HEK293 (cell line): ENCODE measurements around the gene TM4SF5.

Experiments
- CTCF ChIA-PET: fragments of 350-600 bp; formaldehyde crosslinking; extraction: SDS; loops from one replicate; lab custom pipeline; 2021; ENCODE audit warnings: antibody characterized with exemption; lab: Yijun Ruan, JAX
- POLR2A ChIA-PET: fragments of 300-600 bp; formaldehyde crosslinking; extraction: SDS; loops from one replicate; lab custom pipeline; 2020; ENCODE audit warnings: antibody characterized with exemption, inconsistent platforms; lab: Yijun Ruan, JAX
- H3K27ac ChIP-seq: fragments of 200-500 bp; sonication (Bioruptor generic); 2 replicates; pipeline ENCODE4 v1.5.1; 2014; ENCODE audit warnings: low read depth, low read length, control low read depth, inconsistent platforms; ENCODE audit errors: extremely low read depth
- H3K36me3 ChIP-seq, 2 experiments: fragments of 200-500 bp in 1 of 2; sonication (Bioruptor generic) in 1 of 2; 1 replicate in 1 of 2; 2 replicates in 1 of 2; pipeline ENCODE4 v1.5.1; 2014 to 2017; ENCODE audit warnings: inconsistent platforms in 2 of 2, low read length in 2 of 2; ENCODE audit not compliant: control insufficient read depth in 2 of 2, insufficient read depth in 1 of 2
- H3K4me1 ChIP-seq: fragments of 200-500 bp; sonication (Bioruptor generic); 2 replicates; pipeline ENCODE4 v1.5.1; 2014; ENCODE audit warnings: mild to moderate bottlenecking, low read length, inconsistent platforms; ENCODE audit not compliant: control insufficient read depth, insufficient read depth
- H3K4me3 ChIP-seq: 2 replicates; pipeline ENCODE4 v1.5.1; 2011; ENCODE audit warnings: low read depth, mild to moderate bottlenecking, control low read depth, low read length, moderate library complexity
- H3K9me3 ChIP-seq: fragments of 200-500 bp; sonication (Bioruptor generic); 2 replicates; pipeline ENCODE4 v1.5.1; 2014; ENCODE audit warnings: low read depth, low read length, inconsistent platforms; ENCODE audit not compliant: control insufficient read depth, insufficient read depth
- BCL11A ChIP-seq: fragments of 450-650 bp; formaldehyde crosslinking; IDR thresholded peaks from 2 replicates; pipeline ENCODE4 v1.5.1; 2016; ENCODE audit warnings: low read depth, missing biosample characterization, missing genetic modification characterization
- GLI2 ChIP-seq: fragments of 450-650 bp; formaldehyde crosslinking; IDR thresholded peaks from 2 replicates; pipeline ENCODE4; 2017; ENCODE audit warnings: missing biosample characterization, missing genetic modification characterization, low read depth, borderline replicate concordance
- KLF9 ChIP-seq: fragments of 450-650 bp; formaldehyde crosslinking; IDR thresholded peaks from 2 replicates; pipeline ENCODE4 v1.5.1; 2016; ENCODE audit warnings: missing biosample characterization, missing genetic modification characterization, low read depth
- MEIS1 ChIP-seq: sonication (generic); formaldehyde crosslinking; IDR thresholded peaks from 2 replicates; pipeline ENCODE4 v1.8.1; 2022; ENCODE audit warnings: missing genetic modification reagents, mild to moderate bottlenecking, borderline replicate concordance
- SP3 ChIP-seq: fragments of 450-650 bp; formaldehyde crosslinking; IDR thresholded peaks from 2 replicates; pipeline ENCODE4 v1.5.1; 2016; ENCODE audit warnings: missing biosample characterization, missing genetic modification characterization
- WT1 ChIP-seq: fragments of 450-650 bp; formaldehyde crosslinking; IDR thresholded peaks from 2 replicates; pipeline ENCODE4 v1.5.1; 2016; ENCODE audit warnings: missing biosample characterization, missing genetic modification characterization
- ZBTB21 ChIP-seq: fragments of 450-650 bp; formaldehyde crosslinking; IDR thresholded peaks from 2 replicates; pipeline ENCODE4 v1.5.1; 2017; ENCODE audit warnings: missing biosample characterization, missing genetic modification characterization
- ZBTB7A ChIP-seq: fragments of 450-650 bp; formaldehyde crosslinking; IDR thresholded peaks from 2 replicates; pipeline ENCODE4 v1.5.1; 2016; ENCODE audit warnings: low read depth, missing biosample characterization, missing genetic modification characterization
- ZBTB8A ChIP-seq: fragments of 450-650 bp; formaldehyde crosslinking; IDR thresholded peaks from 2 replicates; pipeline ENCODE4 v1.5.1; 2016; ENCODE audit warnings: missing biosample characterization, missing genetic modification characterization
- ZEB2 ChIP-seq: fragments of 450-650 bp; formaldehyde crosslinking; IDR thresholded peaks from 2 replicates; pipeline ENCODE4 v1.5.1; 2016; ENCODE audit warnings: missing biosample characterization, missing genetic modification characterization
- ZNF114 ChIP-seq: fragments of 450-650 bp; formaldehyde crosslinking; IDR thresholded peaks from 2 replicates; pipeline ENCODE4 v1.5.0; 2017; ENCODE audit warnings: missing biosample characterization, missing genetic modification characterization
- ZNF335 ChIP-seq: fragments of 450-650 bp; formaldehyde crosslinking; conservative IDR thresholded peaks from 2 replicates; pipeline ENCODE4 v1.5.1; 2016; ENCODE audit warnings: missing biosample characterization, missing genetic modification characterization
- ZNF341 ChIP-seq: fragments of 450-650 bp; formaldehyde crosslinking; IDR thresholded peaks from 2 replicates; pipeline ENCODE4; 2016; ENCODE audit warnings: low read depth, missing biosample characterization, missing genetic modification characterization
- ZNF423 ChIP-seq: fragments of 450-650 bp; formaldehyde crosslinking; IDR thresholded peaks from 2 replicates; pipeline ENCODE4 v1.5.1; 2016; ENCODE audit warnings: missing biosample characterization, missing genetic modification characterization
- ZNF571 ChIP-seq: fragments of 450-650 bp; formaldehyde crosslinking; IDR thresholded peaks from 2 replicates; pipeline ENCODE4 v1.5.0; 2017; ENCODE audit warnings: missing biosample characterization, missing genetic modification characterization
- ZNF629 ChIP-seq: fragments of 450-650 bp; formaldehyde crosslinking; IDR thresholded peaks from 2 replicates; pipeline ENCODE4 v1.5.1; 2017; ENCODE audit warnings: missing biosample characterization, missing genetic modification characterization
- ZNF670 ChIP-seq: fragments of 450-650 bp; formaldehyde crosslinking; IDR thresholded peaks from 2 replicates; pipeline ENCODE4 v1.5.1; 2016; ENCODE audit warnings: missing biosample characterization, missing genetic modification characterization, low read depth
- TF ChIP-seq, protein P1 (sequence below): fragments of 450-650 bp; formaldehyde crosslinking; IDR thresholded peaks from 2 replicates; pipeline ENCODE4 v1.5.1; 2016; ENCODE audit warnings: missing biosample characterization, missing genetic modification characterization
- TF ChIP-seq, protein P2 (sequence below): fragments of 450-650 bp; formaldehyde crosslinking; IDR thresholded peaks from 2 replicates; pipeline ENCODE4 v1.5.1; 2016; ENCODE audit warnings: missing biosample characterization, missing genetic modification characterization, low read depth
- TF ChIP-seq, protein P3 (sequence below): fragments of 450-650 bp; formaldehyde crosslinking; IDR thresholded peaks from 2 replicates; pipeline ENCODE4 v1.5.1; 2016; ENCODE audit warnings: missing biosample characterization, missing genetic modification characterization
- TF ChIP-seq, protein P4 (sequence below): fragments of 450-650 bp; formaldehyde crosslinking; IDR thresholded peaks from 2 replicates; pipeline ENCODE4 v1.5.1; 2016; ENCODE audit warnings: missing biosample characterization, missing genetic modification characterization
- TF ChIP-seq, protein P5 (sequence below): fragments of 450-650 bp; formaldehyde crosslinking; IDR thresholded peaks from 2 replicates; pipeline ENCODE4 v1.5.1; 2017; ENCODE audit warnings: missing biosample characterization, missing genetic modification characterization

The TM4SF5 gene

DNA sequence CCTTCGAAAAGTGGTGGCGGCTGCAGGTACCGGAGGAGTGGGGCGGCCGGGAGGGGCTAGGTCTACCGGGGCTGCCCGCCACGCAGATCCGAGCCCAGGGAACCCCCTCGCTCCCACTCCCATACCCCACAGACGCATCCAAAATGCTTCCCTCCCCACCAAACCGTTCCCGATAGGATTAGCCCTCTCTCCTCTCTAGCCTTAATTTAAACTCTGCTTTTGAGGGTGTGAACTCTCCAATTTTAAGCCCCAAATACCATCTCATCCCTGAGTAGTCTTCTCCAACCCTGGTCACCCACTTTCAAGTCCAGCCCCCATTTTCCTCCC, 31.7 kb upstream of the TM4SF5 start:
- TF ChIP-seq KLF9 (peak; percentile 46; the same call in 1 of the 2 replicates), ZEB2 (tag by site-specific recombination) (peak; percentile 11; the same call in 1 of the 2 replicates), ZBTB8A (no peak), ZNF423 (peak; percentile 11; the same call in 1 of the 2 replicates), ZBTB7A (tag by site-specific recombination) (0 out of 2 replicates have a peak, but pooled peaks have one; percentile 36), ZNF571 (tag by site-specific recombination) (no peak), ZNF335 (0 out of 2 replicates have a peak, but pooled peaks have one; percentile 44), ZNF629 (tag by site-specific recombination) (peak; percentile 87), GLI2 (tag by site-specific recombination) (no peak), MEIS1 (CRISPR knock-in tag) (no peak), ZNF341 (tag by site-specific recombination) (no peak), ZBTB21 (peak; percentile 72), SP3 (tag by site-specific recombination) (0 out of 2 replicates have a peak, but pooled peaks have one; percentile 3), WT1 (tag by site-specific recombination) (no peak), ZNF670 (no peak), ZNF114 (no peak), BCL11A (tag by site-specific recombination) (no peak)
- TF ChIP-seq, protein P1, sequence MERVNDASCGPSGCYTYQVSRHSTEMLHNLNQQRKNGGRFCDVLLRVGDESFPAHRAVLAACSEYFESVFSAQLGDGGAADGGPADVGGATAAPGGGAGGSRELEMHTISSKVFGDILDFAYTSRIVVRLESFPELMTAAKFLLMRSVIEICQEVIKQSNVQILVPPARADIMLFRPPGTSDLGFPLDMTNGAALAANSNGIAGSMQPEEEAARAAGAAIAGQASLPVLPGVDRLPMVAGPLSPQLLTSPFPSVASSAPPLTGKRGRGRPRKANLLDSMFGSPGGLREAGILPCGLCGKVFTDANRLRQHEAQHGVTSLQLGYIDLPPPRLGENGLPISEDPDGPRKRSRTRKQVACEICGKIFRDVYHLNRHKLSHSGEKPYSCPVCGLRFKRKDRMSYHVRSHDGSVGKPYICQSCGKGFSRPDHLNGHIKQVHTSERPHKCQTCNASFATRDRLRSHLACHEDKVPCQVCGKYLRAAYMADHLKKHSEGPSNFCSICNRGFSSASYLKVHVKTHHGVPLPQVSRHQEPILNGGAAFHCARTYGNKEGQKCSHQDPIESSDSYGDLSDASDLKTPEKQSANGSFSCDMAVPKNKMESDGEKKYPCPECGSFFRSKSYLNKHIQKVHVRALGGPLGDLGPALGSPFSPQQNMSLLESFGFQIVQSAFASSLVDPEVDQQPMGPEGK (tag by site-specific recombination), result peak; percentile 47; the same call in 1 of the 2 replicates
- TF ChIP-seq, protein P2, sequence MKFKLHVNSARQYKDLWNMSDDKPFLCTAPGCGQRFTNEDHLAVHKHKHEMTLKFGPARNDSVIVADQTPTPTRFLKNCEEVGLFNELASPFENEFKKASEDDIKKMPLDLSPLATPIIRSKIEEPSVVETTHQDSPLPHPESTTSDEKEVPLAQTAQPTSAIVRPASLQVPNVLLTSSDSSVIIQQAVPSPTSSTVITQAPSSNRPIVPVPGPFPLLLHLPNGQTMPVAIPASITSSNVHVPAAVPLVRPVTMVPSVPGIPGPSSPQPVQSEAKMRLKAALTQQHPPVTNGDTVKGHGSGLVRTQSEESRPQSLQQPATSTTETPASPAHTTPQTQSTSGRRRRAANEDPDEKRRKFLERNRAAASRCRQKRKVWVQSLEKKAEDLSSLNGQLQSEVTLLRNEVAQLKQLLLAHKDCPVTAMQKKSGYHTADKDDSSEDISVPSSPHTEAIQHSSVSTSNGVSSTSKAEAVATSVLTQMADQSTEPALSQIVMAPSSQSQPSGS (tag by site-specific recombination), result 0 out of 2 replicates have a peak, but pooled peaks have one; percentile 12
- TF ChIP-seq, protein P3, sequence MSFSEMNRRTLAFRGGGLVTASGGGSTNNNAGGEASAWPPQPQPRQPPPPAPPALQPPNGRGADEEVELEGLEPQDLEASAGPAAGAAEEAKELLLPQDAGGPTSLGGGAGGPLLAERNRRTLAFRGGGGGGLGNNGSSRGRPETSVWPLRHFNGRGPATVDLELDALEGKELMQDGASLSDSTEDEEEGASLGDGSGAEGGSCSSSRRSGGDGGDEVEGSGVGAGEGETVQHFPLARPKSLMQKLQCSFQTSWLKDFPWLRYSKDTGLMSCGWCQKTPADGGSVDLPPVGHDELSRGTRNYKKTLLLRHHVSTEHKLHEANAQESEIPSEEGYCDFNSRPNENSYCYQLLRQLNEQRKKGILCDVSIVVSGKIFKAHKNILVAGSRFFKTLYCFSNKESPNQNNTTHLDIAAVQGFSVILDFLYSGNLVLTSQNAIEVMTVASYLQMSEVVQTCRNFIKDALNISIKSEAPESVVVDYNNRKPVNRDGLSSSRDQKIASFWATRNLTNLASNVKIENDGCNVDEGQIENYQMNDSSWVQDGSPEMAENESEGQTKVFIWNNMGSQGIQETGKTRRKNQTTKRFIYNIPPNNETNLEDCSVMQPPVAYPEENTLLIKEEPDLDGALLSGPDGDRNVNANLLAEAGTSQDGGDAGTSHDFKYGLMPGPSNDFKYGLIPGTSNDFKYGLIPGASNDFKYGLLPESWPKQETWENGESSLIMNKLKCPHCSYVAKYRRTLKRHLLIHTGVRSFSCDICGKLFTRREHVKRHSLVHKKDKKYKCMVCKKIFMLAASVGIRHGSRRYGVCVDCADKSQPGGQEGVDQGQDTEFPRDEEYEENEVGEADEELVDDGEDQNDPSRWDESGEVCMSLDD (tag by site-specific recombination), result peak; percentile 63; the same call in 1 of the 2 replicates
- TF ChIP-seq, protein P4, sequence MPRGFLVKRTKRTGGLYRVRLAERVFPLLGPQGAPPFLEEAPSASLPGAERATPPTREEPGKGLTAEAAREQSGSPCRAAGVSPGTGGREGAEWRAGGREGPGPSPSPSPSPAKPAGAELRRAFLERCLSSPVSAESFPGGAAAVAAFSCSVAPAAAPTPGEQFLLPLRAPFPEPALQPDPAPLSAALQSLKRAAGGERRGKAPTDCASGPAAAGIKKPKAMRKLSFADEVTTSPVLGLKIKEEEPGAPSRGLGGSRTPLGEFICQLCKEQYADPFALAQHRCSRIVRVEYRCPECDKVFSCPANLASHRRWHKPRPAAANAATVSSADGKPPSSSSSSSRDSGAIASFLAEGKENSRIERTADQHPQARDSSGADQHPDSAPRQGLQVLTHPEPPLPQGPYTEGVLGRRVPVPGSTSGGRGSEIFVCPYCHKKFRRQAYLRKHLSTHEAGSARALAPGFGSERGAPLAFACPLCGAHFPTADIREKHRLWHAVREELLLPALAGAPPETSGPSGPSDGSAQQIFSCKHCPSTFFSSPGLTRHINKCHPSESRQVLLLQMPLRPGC, result no peak
- TF ChIP-seq, protein P5, sequence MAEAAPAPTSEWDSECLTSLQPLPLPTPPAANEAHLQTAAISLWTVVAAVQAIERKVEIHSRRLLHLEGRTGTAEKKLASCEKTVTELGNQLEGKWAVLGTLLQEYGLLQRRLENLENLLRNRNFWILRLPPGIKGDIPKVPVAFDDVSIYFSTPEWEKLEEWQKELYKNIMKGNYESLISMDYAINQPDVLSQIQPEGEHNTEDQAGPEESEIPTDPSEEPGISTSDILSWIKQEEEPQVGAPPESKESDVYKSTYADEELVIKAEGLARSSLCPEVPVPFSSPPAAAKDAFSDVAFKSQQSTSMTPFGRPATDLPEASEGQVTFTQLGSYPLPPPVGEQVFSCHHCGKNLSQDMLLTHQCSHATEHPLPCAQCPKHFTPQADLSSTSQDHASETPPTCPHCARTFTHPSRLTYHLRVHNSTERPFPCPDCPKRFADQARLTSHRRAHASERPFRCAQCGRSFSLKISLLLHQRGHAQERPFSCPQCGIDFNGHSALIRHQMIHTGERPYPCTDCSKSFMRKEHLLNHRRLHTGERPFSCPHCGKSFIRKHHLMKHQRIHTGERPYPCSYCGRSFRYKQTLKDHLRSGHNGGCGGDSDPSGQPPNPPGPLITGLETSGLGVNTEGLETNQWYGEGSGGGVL, result peak; percentile 56
- Histone ChIP-seq H3K36me3 (no peaks in the 10 kb centered on the region; a peak in 1 of 3 replicates), H3K9me3 (no peaks in the 10 kb centered on the region), H3K4me1 (peaks cover 8% of the 10 kb centered on the region), H3K4me3 (peak overlapping the region; percentile 62), H3K27ac (no peak overlapping the region; the same call in 1 of the 2 replicates)
- CTCF ChIA-PET, result interaction anchor here (0.6 to 1.6 kb wide), 2 partner anchors 142 to 294 kb away, joined by 3 to 6 read pairs; no protein-coding TSS in a partner anchor
- POLR2A ChIA-PET, result interaction anchor here (1.2 to 1.8 kb wide), 2 partner anchors 30 to 50 kb away, joined by 3 to 7 read pairs; no protein-coding TSS in a partner anchor
